NT2/D1 (cell line): ENCODE data around the gene MIER3.

ENCODE experiments used
- DNase-seq: peaks from one replicate; pipeline ENCODE4 v3.0.0-alpha.2; 2011; ENCODE audit warnings: low read depth, low spot score
- H3K27me3 ChIP-seq: 2 replicates; pipeline ENCODE4 v1.6.0; 2011; ENCODE audit warnings: mild to moderate bottlenecking; ENCODE audit not compliant: insufficient read length, insufficient read depth
- H3K36me3 ChIP-seq: 2 replicates; pipeline ENCODE4 v1.6.1; 2011; ENCODE audit warnings: mild to moderate bottlenecking, low read length, mixed read lengths; ENCODE audit not compliant: insufficient read depth, insufficient read length
- H3K4me1 ChIP-seq: 2 replicates; pipeline ENCODE4 v1.5.1; 2011; ENCODE audit not compliant: insufficient read depth, insufficient read length
- H3K4me3 ChIP-seq: 2 replicates; pipeline ENCODE4 v1.5.1; 2011; ENCODE audit warnings: low read depth; ENCODE audit not compliant: insufficient read length
- H3K9ac ChIP-seq: 2 replicates; pipeline ENCODE4 v1.6.0; 2011; ENCODE audit warnings: low read depth; ENCODE audit not compliant: insufficient read length
- H3K9me3 ChIP-seq: 2 replicates; pipeline ENCODE4 v1.5.1; 2011; ENCODE audit warnings: mild to moderate bottlenecking, low read length; ENCODE audit not compliant: insufficient read depth
- SUZ12 ChIP-seq: IDR thresholded peaks from 2 replicates; pipeline ENCODE4 v1.6.1; 2011; ENCODE audit not compliant: insufficient read length, insufficient read depth; ENCODE audit errors: extremely low read depth
- YY1 ChIP-seq: IDR thresholded peaks from 2 replicates; pipeline ENCODE4 v1.6.1; 2011; ENCODE audit not compliant: insufficient read length, insufficient read depth
- ZNF274 ChIP-seq: IDR thresholded peaks from 2 replicates; pipeline ENCODE4 v1.6.1; 2011; ENCODE audit warnings: mild to moderate bottlenecking, low read depth, low read length

The MIER3 gene

GRCh38 chr5:56951946-56952691 lies at the start of gene MIER3:
Gene MIER3, minus strand, starts transcription at chr5:56952123. Its CDS starts 21 bp downstream, at chr5:56952102.
- Histone ChIP-seq H3K27me3 (peaks cover 7% of the 10 kb centered on the region), H3K4me3 (peak within 1 kb of the TSS; percentile 75), H3K36me3 (peaks cover 20% of the 10 kb centered on the region), H3K9me3 (no peaks in the 10 kb centered on the region), H3K9ac (peak within 1 kb of the TSS; percentile 84), H3K4me1 (no peaks in the 10 kb centered on the region)
- DNase-seq: peak; percentile 48
- no peak for TF ChIP-seq ZNF274
- TF ChIP-seq YY1: peak; percentile 54

GRCh38 chr5:56995596-56995995 lies 43.7 kb upstream of the MIER3 start:
- no peaks in the 10 kb centered on the region for H3K4me1 ChIP-seq
- H3K4me3 ChIP-seq: no peak overlapping the region
- DNase-seq: no peak
- H3K27me3 ChIP-seq: no peaks in the 10 kb centered on the region
- H3K36me3 ChIP-seq: no peaks in the 10 kb centered on the region
- no peaks in the 10 kb centered on the region for H3K9me3 ChIP-seq
- TF ChIP-seq ZNF274: no peak
- TF ChIP-seq YY1: no peak
- TF ChIP-seq SUZ12: no peak
- H3K9ac ChIP-seq: no peak overlapping the region

GRCh38 chr5:56993241-56993640 lies 41.3 kb upstream of the MIER3 start:
- Histone ChIP-seq H3K36me3 (no peaks in the 10 kb centered on the region), H3K4me1 (no peaks in the 10 kb centered on the region), H3K27me3 (no peaks in the 10 kb centered on the region), H3K9ac (no peak overlapping the region), H3K9me3 (no peaks in the 10 kb centered on the region), H3K4me3 (no peak overlapping the region)
- no peak for TF ChIP-seq YY1
- no peak for DNase-seq

- no peaks in the 10 kb centered on the region for H3K4me1 ChIP-seq
- H3K36me3 ChIP-seq: no peaks in the 10 kb centered on the region
- H3K9me3 ChIP-seq: no peaks in the 10 kb centered on the region
- no peaks in the 10 kb centered on the region for H3K27me3 ChIP-seq
- no peak for DNase-seq
- TF ChIP-seq YY1: no peak
- TF ChIP-seq ZNF274: no peak
- TF ChIP-seq SUZ12: no peak
- no peak overlapping the region for H3K4me3 ChIP-seq
- no peak overlapping the region for H3K9ac ChIP-seq
These were observed 37.8 kb upstream of the MIER3 start for GRCh38 chr5:56989676-56990075.

- Histone ChIP-seq H3K36me3 (no peaks in the 10 kb centered on the region), H3K27me3 (no peaks in the 10 kb centered on the region), H3K9ac (no peak overlapping the region), H3K9me3 (no peaks in the 10 kb centered on the region), H3K4me1 (no peaks in the 10 kb centered on the region), H3K4me3 (no peak overlapping the region)
- TF ChIP-seq ZNF274 (no peak), SUZ12 (no peak)
- DNase-seq: no peak
These were observed 36.6 kb upstream of the MIER3 start for GRCh38 chr5:56988490-56988889.

- Histone ChIP-seq H3K9me3 (no peaks in the 10 kb centered on the region), H3K4me1 (no peaks in the 10 kb centered on the region), H3K36me3 (no peaks in the 10 kb centered on the region), H3K9ac (no peak overlapping the region), H3K27me3 (no peaks in the 10 kb centered on the region), H3K4me3 (no peak overlapping the region)
- no peak for DNase-seq
- TF ChIP-seq SUZ12 (no peak), ZNF274 (no peak), YY1 (no peak)
These were observed 35.2 kb upstream of the MIER3 start for GRCh38 chr5:56987171-56987570.

- Histone ChIP-seq H3K4me1 (no peaks in the 10 kb centered on the region), H3K9ac (no peak overlapping the region), H3K27me3 (no peaks in the 10 kb centered on the region), H3K36me3 (no peaks in the 10 kb centered on the region), H3K4me3 (no peak overlapping the region), H3K9me3 (no peaks in the 10 kb centered on the region)
- TF ChIP-seq ZNF274: no peak
- TF ChIP-seq YY1: no peak
- TF ChIP-seq SUZ12: no peak
- no peak for DNase-seq
These were observed 34.7 kb upstream of the MIER3 start for GRCh38 chr5:56986626-56986947.
